HepG2 (cell line): Measurements from ENCODE around the gene NTN4. TPM values are rescaled to one million over a fixed set of nuclear protein-coding genes. Genes with fewer than 3 reads are reported as not detected.

ENCODE experiments used
- CCDC6 ChIP-seq: sonication (generic); formaldehyde crosslinking; IDR thresholded peaks from 2 replicates; pipeline ENCODE4 v1.8.1; 2022; ENCODE audit warnings: mild to moderate bottlenecking, missing genetic modification reagents, moderate library complexity
- CEBPG ChIP-seq: IDR thresholded peaks from 2 replicates; pipeline ENCODE4 v1.6.1; 2016
- E2F1 ChIP-seq: sonication (generic); formaldehyde crosslinking; IDR thresholded peaks from 2 replicates; pipeline ENCODE4 v1.5.0; 2020; ENCODE audit warnings: missing genetic modification reagents
- JUND ChIP-seq: sonication (generic); formaldehyde crosslinking; IDR thresholded peaks from 2 replicates; pipeline ENCODE4 v1.8.0; 2022; ENCODE audit warnings: mild to moderate bottlenecking, missing genetic modification reagents
- MATR3 ChIP-seq: sonication (generic); formaldehyde crosslinking; IDR thresholded peaks from 2 replicates; pipeline ENCODE4 v1.4.0; 2020; ENCODE audit warnings: missing genetic modification reagents
- MEIS1 ChIP-seq: sonication (generic); formaldehyde crosslinking; IDR thresholded peaks from 2 replicates; pipeline ENCODE4 v1.9.0; 2021; ENCODE audit warnings: mild to moderate bottlenecking, missing genetic modification reagents, moderate library complexity, borderline replicate concordance
- MYC ChIP-seq: sonication (generic); formaldehyde crosslinking; IDR thresholded peaks from 2 replicates; pipeline ENCODE4 v1.9.0; 2021; ENCODE audit warnings: missing genetic modification reagents, borderline replicate concordance
- TRIM22 ChIP-seq: fragments of 450-650 bp; IDR thresholded peaks from 2 replicates; pipeline ENCODE4 v1.6.1; 2017
- ZC3H4 ChIP-seq: sonication (generic); formaldehyde crosslinking; IDR thresholded peaks from 2 replicates; pipeline ENCODE4 v1.4.0; 2020; ENCODE audit warnings: missing genetic modification reagents, borderline replicate concordance
- ZNF136 ChIP-seq: sonication (generic); formaldehyde crosslinking; IDR thresholded peaks from 2 replicates; pipeline ENCODE4 v1.8.1; 2022; ENCODE audit warnings: low read depth, mild to moderate bottlenecking, moderate library complexity, missing genetic modification reagents
- ZNF180 ChIP-seq: sonication (generic); formaldehyde crosslinking; IDR thresholded peaks from 2 replicates; pipeline ENCODE4 v1.4.0; 2020; ENCODE audit warnings: low read depth, missing genetic modification reagents, borderline replicate concordance
- ZNF335 ChIP-seq: sonication (generic); formaldehyde crosslinking; IDR thresholded peaks from 2 replicates; pipeline ENCODE4 v1.4.0; 2020; ENCODE audit warnings: missing genetic modification reagents
- ZNF33A ChIP-seq: sonication (generic); formaldehyde crosslinking; IDR thresholded peaks from 2 replicates; pipeline ENCODE4 v1.5.1; 2020; ENCODE audit warnings: missing genetic modification reagents, mild to moderate bottlenecking, moderate library complexity, borderline replicate concordance
- ZNF709 ChIP-seq: sonication (generic); formaldehyde crosslinking; IDR thresholded peaks from 2 replicates; pipeline ENCODE4 v1.5.0; 2020; ENCODE audit warnings: mild to moderate bottlenecking, missing genetic modification reagents
- polyA plus RNA-seq, 8 experiments: library from polyadenylated mRNA; depleted of rRNA in 3 of 8; stranded (reverse) in 7 of 8; unstranded in 1 of 8; fragments of >200 nt; fragmentation: Illumina TruSeq in 4 of 8; extraction: Trizol in 4 of 8; gene quantifications; 2 replicates each; pipeline versions ENCODE4 v1.2.1 to v1.2.3, GENCODE V29; 2011 to 2016; ENCODE audit warnings: low read depth in 4 of 8, missing spikeins in 1 of 8, mixed read lengths in 1 of 8; ENCODE audit not compliant: insufficient read depth in 1 of 8
- total RNA-seq, 5 experiments: library from RNA; depleted of rRNA; stranded (reverse); fragments of >200 nt; fragmentation: Illumina TruSeq; extraction: Trizol; gene quantifications; 2 replicates each; pipeline ENCODE4 v1.2.3, GENCODE V29; 2016; ENCODE audit warnings: low read depth in 1 of 5
- TF ChIP-seq, protein P1 (sequence below): sonication (generic); formaldehyde crosslinking; IDR thresholded peaks from 2 replicates; pipeline ENCODE4 v1.4.0; 2020; ENCODE audit warnings: mild to moderate bottlenecking, missing genetic modification reagents
- TF ChIP-seq, protein P2 (sequence below): IDR thresholded peaks from 2 replicates; pipeline ENCODE4 v1.6.1; 2012; ENCODE audit warnings: low read depth, low read length, improper control_type of control experiment

The NTN4 gene
- total and polyA plus RNA-seq, 2 of the 13 experiments (the other 11 are each of a cell fraction or from before 2014, with no cell fraction given) = 7.8 to 11.5 TPM

GRCh38 chr12:95611676-95612309 lies 178.8 kb downstream of the NTN4 start (continued):
- TF ChIP-seq JUND (CRISPR knock-in tag) (0 out of 2 replicates have a peak, but pooled peaks have one; percentile 21), MYC (no peak), CCDC6 (CRISPR knock-in tag) (no peak), ZC3H4 (CRISPR knock-in tag) (no peak), ZNF335 (CRISPR knock-in tag) (no peak), TRIM22 (no peak), MATR3 (CRISPR knock-in tag) (no peak), ZNF709 (no peak), CEBPG (CRISPR knock-in tag) (0 out of 2 replicates have a peak, but pooled peaks have one; percentile 27), E2F1 (CRISPR knock-in tag) (no peak), ZNF136 (no peak), ZNF33A (no peak), ZNF180 (CRISPR knock-in tag) (no peak), MEIS1 (no peak)
- TF ChIP-seq, protein P1, sequence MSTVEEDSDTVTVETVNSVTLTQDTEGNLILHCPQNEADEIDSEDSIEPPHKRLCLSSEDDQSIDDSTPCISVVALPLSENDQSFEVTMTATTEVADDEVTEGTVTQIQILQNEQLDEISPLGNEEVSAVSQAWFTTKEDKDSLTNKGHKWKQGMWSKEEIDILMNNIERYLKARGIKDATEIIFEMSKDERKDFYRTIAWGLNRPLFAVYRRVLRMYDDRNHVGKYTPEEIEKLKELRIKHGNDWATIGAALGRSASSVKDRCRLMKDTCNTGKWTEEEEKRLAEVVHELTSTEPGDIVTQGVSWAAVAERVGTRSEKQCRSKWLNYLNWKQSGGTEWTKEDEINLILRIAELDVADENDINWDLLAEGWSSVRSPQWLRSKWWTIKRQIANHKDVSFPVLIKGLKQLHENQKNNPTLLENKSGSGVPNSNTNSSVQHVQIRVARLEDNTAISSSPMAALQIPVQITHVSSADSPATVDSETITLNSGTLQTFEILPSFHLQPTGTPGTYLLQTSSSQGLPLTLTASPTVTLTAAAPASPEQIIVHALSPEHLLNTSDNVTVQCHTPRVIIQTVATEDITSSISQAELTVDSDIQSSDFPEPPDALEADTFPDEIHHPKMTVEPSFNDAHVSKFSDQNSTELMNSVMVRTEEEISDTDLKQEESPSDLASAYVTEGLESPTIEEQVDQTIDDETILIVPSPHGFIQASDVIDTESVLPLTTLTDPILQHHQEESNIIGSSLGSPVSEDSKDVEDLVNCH (CRISPR knock-in tag) = no peak
- TF ChIP-seq, protein P2, sequence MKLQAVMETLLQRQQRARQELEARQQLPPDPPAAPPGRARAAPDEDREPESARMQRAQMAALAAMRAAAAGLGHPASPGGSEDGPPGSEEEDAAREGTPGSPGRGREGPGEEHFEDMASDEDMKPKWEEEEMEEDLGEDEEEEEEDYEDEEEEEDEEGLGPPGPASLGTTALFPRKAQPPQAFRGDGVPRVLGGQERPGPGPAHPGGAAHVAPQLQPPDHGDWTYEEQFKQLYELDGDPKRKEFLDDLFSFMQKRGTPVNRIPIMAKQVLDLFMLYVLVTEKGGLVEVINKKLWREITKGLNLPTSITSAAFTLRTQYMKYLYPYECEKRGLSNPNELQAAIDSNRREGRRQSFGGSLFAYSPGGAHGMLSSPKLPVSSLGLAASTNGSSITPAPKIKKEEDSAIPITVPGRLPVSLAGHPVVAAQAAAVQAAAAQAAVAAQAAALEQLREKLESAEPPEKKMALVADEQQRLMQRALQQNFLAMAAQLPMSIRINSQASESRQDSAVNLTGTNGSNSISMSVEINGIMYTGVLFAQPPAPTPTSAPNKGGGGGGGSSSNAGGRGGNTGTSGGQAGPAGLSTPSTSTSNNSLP = peak; percentile 76
